H1 (cell line): ENCODE results near the gene GNAT2. TPM values are rescaled to one million over a fixed set of nuclear protein-coding genes. Genes with fewer than 3 reads are reported as not detected.

Experiments used
- CTCF ChIA-PET: fragments of 300-600 bp; sonication (Branson Sonifier 250); formaldehyde crosslinking; loops from one replicate; lab custom pipeline; 2021; ENCODE audit not compliant: partially characterized antibody; lab: Charles Lee
- POLR2A ChIA-PET: fragments of 300-600 bp; sonication (Branson Sonifier 250); formaldehyde crosslinking; loops from one replicate; lab custom pipeline; 2021; ENCODE audit warnings: inconsistent platforms; ENCODE audit not compliant: partially characterized antibody; lab: Charles Lee
- DNase-seq, 2 experiments: peaks; one replicate each; pipeline versions ENCODE4 v3.0.0 to v3.0.0-alpha.2; 2010 to 2022; ENCODE audit warnings: low spot score in 2 of 2, low read depth in 1 of 2, mixed read lengths in 1 of 2
- FAIRE-seq: peaks from 2 replicates; lab custom pipeline; 2011; peaks lifted over from hg19 to GRCh38; lab: Jason Lieb, UNC
- H2AFZ ChIP-seq: 2 replicates; pipeline ENCODE4 v1.8.1; 2012; ENCODE audit warnings: low read length, inconsistent platforms
- H2AK5ac ChIP-seq: 2 replicates; pipeline ENCODE4 v1.6.1; 2013; ENCODE audit warnings: low read depth, low read length
- H2BK120ac ChIP-seq: replicated peaks from 2 replicates; pipeline ENCODE3; 2013; ENCODE audit warnings: low read depth, low read length, inconsistent platforms
- H2BK12ac ChIP-seq: 2 replicates; pipeline ENCODE4 v1.6.1; 2013; ENCODE audit warnings: low read depth, low read length
- H2BK15ac ChIP-seq: 2 replicates; pipeline ENCODE4 v1.6.1; 2013; ENCODE audit warnings: low read length
- H2BK20ac ChIP-seq: 2 replicates; pipeline ENCODE4 v1.6.1; 2013; ENCODE audit warnings: low read length
- H2BK5ac ChIP-seq: 2 replicates; pipeline ENCODE4 v1.6.1; 2013; ENCODE audit warnings: low read depth, low read length
- H3K14ac ChIP-seq: 2 replicates; pipeline ENCODE4 v1.6.1; 2013; ENCODE audit warnings: inconsistent platforms; ENCODE audit not compliant: insufficient read length
- H3K18ac ChIP-seq: 2 replicates; pipeline ENCODE4 v1.6.1; 2013; ENCODE audit warnings: low read length; ENCODE audit errors: extremely low read depth
- H3K23ac ChIP-seq: 2 replicates; pipeline ENCODE4 v1.6.1; 2013; ENCODE audit warnings: inconsistent platforms; ENCODE audit not compliant: insufficient read length
- H3K23me2 ChIP-seq: 2 replicates; pipeline ENCODE4 v1.6.1; 2013; ENCODE audit warnings: low read depth, low read length
- H3K27ac ChIP-seq: 2 replicates; pipeline ENCODE4 v1.6.1; 2011; ENCODE audit warnings: low read depth, low read length, inconsistent platforms
- H3K27me3 ChIP-seq, 4 experiments: replicated peaks in 1 of 4; 1 replicate in 1 of 4; 2 replicates in 3 of 4; pipeline versions ENCODE4 v1.6.1 to v1.8.1; 2011 to 2013; ENCODE audit warnings: low read length in 3 of 4, mild to moderate bottlenecking in 3 of 4, inconsistent platforms in 2 of 4, mixed read lengths in 2 of 4, moderate library complexity in 1 of 4; ENCODE audit not compliant: control insufficient read depth in 3 of 4, insufficient read depth in 3 of 4; ENCODE audit errors: extremely low read depth in 1 of 4
- H3K36me3 ChIP-seq, 4 experiments: 2 replicates each; pipeline versions ENCODE4 v1.6.1 to v1.8.1; 2011 to 2013; ENCODE audit warnings: mild to moderate bottlenecking in 4 of 4, low read length in 3 of 4, moderate library complexity in 2 of 4, control low read depth in 1 of 4, inconsistent platforms in 1 of 4; ENCODE audit not compliant: insufficient read depth in 4 of 4, control insufficient read depth in 2 of 4
- H3K4ac ChIP-seq: replicated peaks from 2 replicates; pipeline ENCODE3; 2013; ENCODE audit warnings: low read length, low read depth, mixed read lengths, inconsistent platforms; ENCODE audit not compliant: insufficient read length
- H3K4me1 ChIP-seq, 4 experiments: replicated peaks in 1 of 4; 1 replicate in 1 of 4; 2 replicates in 3 of 4; pipeline versions ENCODE4 v1.6.1 to v1.8.1; 2011 to 2013; ENCODE audit warnings: low read length in 3 of 4, inconsistent platforms in 2 of 4, mixed read lengths in 1 of 4; ENCODE audit not compliant: insufficient read depth in 4 of 4, control insufficient read depth in 3 of 4
- H3K4me2 ChIP-seq, 2 experiments: 2 replicates each; pipeline versions ENCODE4 v1.6.1 to v1.8.1; 2011 to 2013; ENCODE audit warnings: low read depth in 2 of 2, low read length in 2 of 2, control low read depth in 1 of 2, inconsistent platforms in 1 of 2, mild to moderate bottlenecking in 1 of 2; ENCODE audit not compliant: insufficient read depth in 1 of 2
- H3K4me3 ChIP-seq, 4 experiments: fragments of 200-600, 300-600 bp in 1 of 4; sonication (generic), shearing (Covaris generic), sonication (Bioruptor Twin) in 1 of 4; 2 replicates each; pipeline versions ENCODE4 v1.5.1 to v1.8.1; 2011 to 2016; ENCODE audit warnings: low read length in 4 of 4, low read depth in 3 of 4, control low read depth in 2 of 4, inconsistent platforms in 2 of 4, mild to moderate bottlenecking in 2 of 4, mixed read lengths in 1 of 4, moderate library complexity in 1 of 4; ENCODE audit not compliant: insufficient read depth in 2 of 4; ENCODE audit errors: extremely low read depth in 1 of 4
- H3K56ac ChIP-seq: replicated peaks from 2 replicates; pipeline ENCODE3; 2013; ENCODE audit warnings: low read depth, mild to moderate bottlenecking, mixed read lengths, low read length, inconsistent platforms; ENCODE audit not compliant: insufficient read length
- H3K79me1 ChIP-seq: 2 replicates; pipeline ENCODE4 v1.6.1; 2013; ENCODE audit warnings: low read depth, low read length, control low read depth
- H3K79me2 ChIP-seq, 2 experiments: 2 replicates each; pipeline versions ENCODE4 v1.6.1 to v1.8.1; 2012 to 2013; ENCODE audit warnings: low read length in 2 of 2, mild to moderate bottlenecking in 2 of 2, inconsistent platforms in 1 of 2; ENCODE audit not compliant: insufficient read depth in 2 of 2, control insufficient read depth in 1 of 2
- H3K9ac ChIP-seq, 4 experiments: replicated peaks in 1 of 4; 1 replicate in 1 of 4; 2 replicates in 3 of 4; pipeline versions ENCODE4 v1.6.1 to v1.8.1; 2011 to 2013; ENCODE audit warnings: low read depth in 3 of 4, low read length in 3 of 4, control low read depth in 2 of 4, mild to moderate bottlenecking in 2 of 4, moderate library complexity in 2 of 4, inconsistent platforms in 1 of 4; ENCODE audit errors: extremely low read depth in 1 of 4
- H3K9me3 ChIP-seq, 2 experiments: 2 replicates each; pipeline versions ENCODE4 v1.6.1 to v1.8.1; 2012 to 2013; ENCODE audit warnings: mild to moderate bottlenecking in 2 of 2, moderate library complexity in 2 of 2, control low read depth in 1 of 2, inconsistent platforms in 1 of 2, low read depth in 1 of 2, low read length in 1 of 2, mixed read lengths in 1 of 2; ENCODE audit not compliant: insufficient read depth in 2 of 2
- H4K20me1 ChIP-seq, 2 experiments: replicated peaks in 1 of 2; 2 replicates each; pipeline versions ENCODE3 to v1.8.1; 2011 to 2013; ENCODE audit warnings: inconsistent platforms in 2 of 2, low read length in 2 of 2, mild to moderate bottlenecking in 1 of 2; ENCODE audit not compliant: insufficient read depth in 2 of 2, control insufficient read depth in 1 of 2
- H4K5ac ChIP-seq: 2 replicates; pipeline ENCODE4 v1.6.1; 2013; ENCODE audit warnings: low read length, low read depth, mixed read lengths, inconsistent platforms; ENCODE audit not compliant: insufficient read length
- H4K8ac ChIP-seq: 2 replicates; pipeline ENCODE4 v1.8.0; 2013; ENCODE audit warnings: mild to moderate bottlenecking, moderate library complexity, low read length, inconsistent platforms; ENCODE audit not compliant: insufficient read depth; ENCODE audit errors: extremely low read depth
- H4K91ac ChIP-seq: replicated peaks from 2 replicates; pipeline ENCODE3; 2013; ENCODE audit warnings: low read length, mixed read lengths, inconsistent platforms; ENCODE audit not compliant: insufficient read length
- CEBPB ChIP-seq: IDR thresholded peaks from 2 replicates; pipeline ENCODE4 v1.6.1; 2012; ENCODE audit warnings: low read depth, low read length
- SIX5 ChIP-seq: IDR thresholded peaks from 2 replicates; pipeline ENCODE4 v1.6.1; 2011; ENCODE audit warnings: mild to moderate bottlenecking, low read depth, low read length
- SP1 ChIP-seq: IDR thresholded peaks from 2 replicates; pipeline ENCODE4 v1.6.1; 2011; ENCODE audit warnings: low read depth, low read length
- WGBS, 2 experiments: shearing (Covaris generic) in 1 of 2; methylation state at CpG; one replicate each; pipeline versions ENCODE4 v1.1.6 to v1.1.7; 2013 to 2015; ENCODE audit warnings: low lambda C conversion rate in 2 of 2, mixed read lengths in 2 of 2, inconsistent platforms in 1 of 2, low coverage in 1 of 2, missing lambda C conversion rate in 1 of 2; ENCODE audit not compliant: insufficient replicate concordance in 2 of 2, insufficient coverage in 1 of 2, insufficient read length in 1 of 2; ENCODE audit errors: extremely low coverage in 1 of 2, missing lambda C conversion rate in 1 of 2; 5-methylcytosine and 5-hydroxymethylcytosine counted together
- polyA plus RNA-seq, 7 experiments: library from polyadenylated mRNA; depleted of rRNA in 3 of 7; stranded (reverse) in 5 of 7; unstranded in 2 of 7; fragments of >200 nt in 5 of 7; fragments of 200-250 nt in 2 of 7; gene quantifications; 1 replicate in 5 of 7; 2 replicates in 1 of 7; 4 replicates in 1 of 7; pipeline versions ENCODE4 v1.2.1 to v1.2.3, GENCODE V29; 2011 to 2013; ENCODE audit warnings: missing spikeins in 2 of 7, mixed read lengths in 2 of 7
- total RNA-seq: library from RNA; stranded (reverse); fragmentation: NEBNext Ultra II Directional; extraction: Animal tissue kit (Norgen Biotek cat#: 25700); gene quantifications from 2 replicates; pipeline ENCODE4 v1.2.1, GENCODE V29; 2021

Gene GNAT2
- total and polyA plus RNA-seq, 2 of the 8 experiments (the other 6 are each of a cell fraction or from before 2014, with no cell fraction given): 0.05 TPM; not detected in 1

- H3K4me3 ChIP-seq: peak overlapping the region in 3 of 4 experiments; percentile 2 to 30 (median 6); a peak in 3 of 8 replicates
- 47% methylated on average over 7 of the region's 7 CpGs; no CpG with 5 or more reads in 1 of the 2 experiments for WGBS, 2 experiments
- H3K4me2 ChIP-seq: peak overlapping the region; percentile 49 to 89
- POLR2A ChIA-PET: interaction anchor here (0.7 to 1.9 kb wide), 5 partner anchors 14 to 56 kb away, joined by 3 to 7 read pairs (median 5); partner anchors contain the start of gene GNAI3
- peak overlapping the region in 2 of 4 experiments; percentile 26 to 63; a peak in 3 of 7 replicates for H3K9ac ChIP-seq
- H3K36me3 ChIP-seq: no peaks in the 10 kb centered on the region
- peak overlapping the region; percentile 36 for H3K4ac ChIP-seq
- no peaks in the 10 kb centered on the region for H3K23me2 ChIP-seq
- peaks cover 0 to 2% of the 10 kb centered on the region in 2 experiments for H4K20me1 ChIP-seq
- H3K79me1 ChIP-seq: no peaks in the 10 kb centered on the region; the same call in 1 of the 2 replicates
- no peak for FAIRE-seq
- no peak overlapping the region for H2BK15ac ChIP-seq
- no peak overlapping the region for H4K8ac ChIP-seq
- CTCF ChIA-PET: interaction anchor here (0.6 to 2.7 kb wide), 11 partner anchors 12 to 1217 kb away, joined by 3 to 12 read pairs (median 4); partner anchors contain the start of gene GNAI3
- peak overlapping the region; percentile 69; the same call in 1 of the 2 replicates for H2AK5ac ChIP-seq
- peak overlapping the region; percentile 63; the same call in 1 of the 2 replicates for H2BK20ac ChIP-seq
- H3K18ac ChIP-seq: peak overlapping the region; percentile 26; the same call in 1 of the 2 replicates
- H2AFZ ChIP-seq: no peak overlapping the region
- peak overlapping the region; percentile 91 for H4K5ac ChIP-seq
- H3K14ac ChIP-seq: no peak overlapping the region
- H3K4me1 ChIP-seq: peaks cover 0 to 23% (median 7%) of the 10 kb centered on the region in 4 experiments; a peak in 6 of 7 replicates
- H3K23ac ChIP-seq: no peak overlapping the region
- H3K79me2 ChIP-seq: peaks cover 10 to 97% of the 10 kb centered on the region in 2 experiments; a peak in 3 of 4 replicates
- no peaks in the 10 kb centered on the region for H3K9me3 ChIP-seq
- no peak for DNase-seq
- no peak overlapping the region for H4K91ac ChIP-seq
- H2BK5ac ChIP-seq: peak overlapping the region; percentile 96
- peak overlapping the region; percentile 97 for H2BK12ac ChIP-seq
- no peak overlapping the region for H3K56ac ChIP-seq
- H3K27me3 ChIP-seq: no peaks in the 10 kb centered on the region
- peak overlapping the region; percentile 16 for H2BK120ac ChIP-seq
- H3K27ac ChIP-seq: peak overlapping the region; percentile 59
- TF ChIP-seq SP1 (peak; percentile 79), SIX5 (no peak), CEBPB (no peak)
Observed at GRCh38 chr1:109564194-109564878, 55.1 kb downstream of the GNAT2 start.
